Endothelial cell of umbilical vein (primary cell): ENCODE results near the gene C12orf42. TPM values are rescaled to one million over a fixed set of nuclear protein-coding genes. Genes with fewer than 3 reads are reported as not detected.

Experiments
- BruUV-seq: library from RNA; stranded (reverse); fragments of 400-500 nt; replicated peaks from 2 replicates; lab custom pipeline; 2021; lab: Mats Ljungman, UMichigan
- CTCF ChIA-PET: fragments of 300-600, 350-600 bp; sonication (Branson Sonifier 250); formaldehyde crosslinking; loops from one replicate; lab custom pipeline; 2021; ENCODE audit warnings: antibody characterized with exemption, inconsistent platforms; lab: Charles Lee
- POLR2A ChIA-PET: fragments of 300-600, 350-600 bp; sonication (Branson Sonifier 250); formaldehyde crosslinking; loops from one replicate; lab custom pipeline; 2021; ENCODE audit warnings: antibody characterized with exemption, inconsistent platforms; lab: Charles Lee
- DNase-seq: peaks from one replicate; pipeline ENCODE4 v3.0.0-alpha.2; 2011; ENCODE audit warnings: low read depth, low spot score
- FAIRE-seq: peaks from 2 replicates; lab custom pipeline; 2011; peaks lifted over from hg19 to GRCh38; lab: Jason Lieb, UNC
- H2AFZ ChIP-seq: 2 replicates; pipeline ENCODE4 v1.6.0; 2012; ENCODE audit warnings: low read depth, low read length, control low read depth, inconsistent platforms
- H3K27ac ChIP-seq: 2 replicates; pipeline ENCODE4 v1.5.1; 2011; ENCODE audit warnings: low read depth, mild to moderate bottlenecking, control low read depth, low read length, moderate library complexity; ENCODE audit not compliant: insufficient read depth
- H3K27me3 ChIP-seq, 2 experiments: 2 replicates each; pipeline versions ENCODE4 v1.6.0 to v1.6.1; 2011; ENCODE audit warnings: low read length in 2 of 2, mixed read lengths in 1 of 2; ENCODE audit not compliant: control insufficient read depth in 2 of 2, insufficient read depth in 2 of 2
- H3K36me3 ChIP-seq, 2 experiments: 2 replicates in 1 of 2; 3 replicates in 1 of 2; pipeline ENCODE4 v1.5.1; 2011; ENCODE audit warnings: low read length in 2 of 2, mild to moderate bottlenecking in 1 of 2, moderate library complexity in 1 of 2; ENCODE audit not compliant: control insufficient read depth in 2 of 2, insufficient read depth in 2 of 2; ENCODE audit errors: extremely low read depth in 1 of 2
- H3K4me1 ChIP-seq: 3 replicates; pipeline ENCODE4 v1.5.1; 2011; ENCODE audit warnings: mild to moderate bottlenecking, low read length; ENCODE audit not compliant: control insufficient read depth, insufficient read depth; ENCODE audit errors: extremely low read depth
- H3K4me2 ChIP-seq: 2 replicates; pipeline ENCODE4 v1.6.1; 2011; ENCODE audit warnings: low read length, control low read depth, mixed read lengths; ENCODE audit not compliant: insufficient read depth
- H3K4me3 ChIP-seq, 3 experiments: fragments of 200-600 bp in 1 of 3; sonication (generic), shearing (Covaris generic) in 1 of 3; replicated peaks in 1 of 3; 2 replicates each; pipeline ENCODE4 v1.5.1; 2011 to 2016; ENCODE audit warnings: control low read depth in 3 of 3, low read length in 3 of 3, mild to moderate bottlenecking in 2 of 3, inconsistent platforms in 1 of 3, low read depth in 1 of 3, moderate library complexity in 1 of 3; ENCODE audit not compliant: insufficient read depth in 1 of 3
- H3K79me2 ChIP-seq: 2 replicates; pipeline ENCODE4 v1.6.0; 2012; ENCODE audit warnings: low read length, inconsistent platforms; ENCODE audit not compliant: control insufficient read depth, insufficient read depth
- H3K9ac ChIP-seq: replicated peaks from 2 replicates; pipeline ENCODE3; 2011; ENCODE audit warnings: low read length, control low read depth; ENCODE audit not compliant: insufficient read depth; ENCODE audit errors: extremely low read depth
- H3K9me1 ChIP-seq: replicated peaks from 3 replicates; pipeline ENCODE4 v1.6.0; 2011; ENCODE audit warnings: mild to moderate bottlenecking, low read length; ENCODE audit not compliant: control insufficient read depth, insufficient read depth; ENCODE audit errors: extremely low read depth
- H3K9me3 ChIP-seq: replicated peaks from 2 replicates; pipeline ENCODE4 v1.5.1; 2012; ENCODE audit warnings: low read length, inconsistent platforms; ENCODE audit not compliant: control insufficient read depth, insufficient read depth
- H4K20me1 ChIP-seq: replicated peaks from 2 replicates; pipeline ENCODE3; 2011; ENCODE audit warnings: mild to moderate bottlenecking, low read length; ENCODE audit not compliant: control insufficient read depth, insufficient read depth; ENCODE audit errors: extremely low read depth
- CTCF ChIP-seq, 2 donors: IDR thresholded peaks; 1 replicate in 1 of 2; 2 replicates in 1 of 2; pipeline ENCODE4 v1.5.1; 2011; ENCODE audit warnings: low read length in 2 of 2, mild to moderate bottlenecking in 2 of 2, moderate library complexity in 2 of 2, control low read depth in 1 of 2, inconsistent platforms in 1 of 2, low read depth in 1 of 2; ENCODE audit not compliant: insufficient read depth in 1 of 2; ENCODE audit errors: extremely low read depth in 1 of 2
- GATA2 ChIP-seq: IDR thresholded peaks from 2 replicates; pipeline ENCODE4 v1.7.0; 2011; ENCODE audit warnings: low read depth, mild to moderate bottlenecking, moderate library complexity, mixed read lengths, low read length; ENCODE audit not compliant: insufficient read length, insufficient read depth
- MYC ChIP-seq: IDR thresholded peaks from one replicate; pipeline ENCODE4 v1.6.1; 2011; ENCODE audit warnings: mild to moderate bottlenecking, low read depth, low read length
- POLR2A ChIP-seq: IDR thresholded peaks from 2 replicates; pipeline ENCODE4 v1.6.1; 2012; ENCODE audit warnings: low read depth, mild to moderate bottlenecking, control low read depth, low read length
- dilution Hi-C: fragments of 300-500 bp; cut with MboI; formaldehyde crosslinking; loops from one replicate; pipeline ENCODE4 v1.15.0; 2019; ENCODE audit warnings: low sequenced_read_pairs; ENCODE audit not compliant: extremely low pct_ligation_motif_present
- intact Hi-C: fragments of 100-400 bp; cut with micrococcal nuclease; formaldehyde crosslinking; loops from one replicate; pipeline ENCODE4 v1.10.0; 2022
- polyA plus RNA-seq, 4 experiments: library from polyadenylated mRNA; depleted of rRNA in 3 of 4; stranded (reverse) in 3 of 4; unstranded in 1 of 4; fragments of >200 nt; gene quantifications; 2 replicates each; pipeline versions ENCODE4 v1.2.1 to v1.2.3, GENCODE V29; 2011 to 2012; ENCODE audit warnings: missing spikeins in 1 of 4
- total RNA-seq: library from RNA; stranded (reverse); gene quantifications from 2 replicates; pipeline ENCODE4 v1.2.3, GENCODE V29; 2021

The C12orf42 gene
- total and polyA plus RNA-seq, 2 donors (not counting 3 experiments of a cell fraction or from before 2014, with no cell fraction given), result not detected

DNA sequence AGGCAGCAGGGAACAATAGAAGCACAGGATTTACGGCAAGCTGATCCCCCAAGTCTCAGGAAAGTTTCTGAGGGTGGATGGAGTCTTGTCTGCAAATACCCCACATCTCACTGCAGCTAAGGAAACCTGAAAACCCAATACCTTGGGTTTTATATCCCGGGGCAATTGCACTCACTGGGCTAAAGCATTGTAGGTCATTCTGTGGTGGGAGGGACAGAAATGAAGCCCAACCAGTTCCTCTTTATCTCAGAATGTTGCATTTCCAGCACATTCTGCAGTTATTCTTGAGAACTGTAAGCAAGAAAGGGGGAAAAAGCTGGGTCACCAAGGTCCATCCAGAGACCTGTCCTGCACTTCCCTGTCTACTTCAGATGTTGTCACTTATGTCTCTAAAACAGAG lies 39.8 kb downstream of the C12orf42 start:
- CTCF ChIA-PET, result no interaction called here
- Histone ChIP-seq H3K4me1 (no peaks in the 10 kb centered on the region), H3K9ac (no peak overlapping the region), H3K9me1 (no peaks in the 10 kb centered on the region), H4K20me1 (no peaks in the 10 kb centered on the region), H3K79me2 (no peaks in the 10 kb centered on the region), H3K27me3 (no peaks in the 10 kb centered on the region), H3K27ac (no peak overlapping the region), H3K36me3 (no peaks in the 10 kb centered on the region), H3K4me3 (no peak overlapping the region), H2AFZ (no peak overlapping the region), H3K9me3 (peaks cover 2% of the 10 kb centered on the region), H3K4me2 (no peak overlapping the region)
- POLR2A ChIA-PET, result no interaction called here
- BruUV-seq, result no TSS peak
- dilution Hi-C loops, result no loop called here
- TF ChIP-seq POLR2A (no peak), CTCF (IDR thresholded peaks at IDR 0.05; ENCODE audit: extremely low read depth in 1 of 2, insufficient read depth in 1 of 2, low read depth in 1 of 2, low read length in 2 of 2) (no peak)
- FAIRE-seq (no peak), DNase-seq (no peak)
- intact Hi-C loops, result no loop called here

DNA sequence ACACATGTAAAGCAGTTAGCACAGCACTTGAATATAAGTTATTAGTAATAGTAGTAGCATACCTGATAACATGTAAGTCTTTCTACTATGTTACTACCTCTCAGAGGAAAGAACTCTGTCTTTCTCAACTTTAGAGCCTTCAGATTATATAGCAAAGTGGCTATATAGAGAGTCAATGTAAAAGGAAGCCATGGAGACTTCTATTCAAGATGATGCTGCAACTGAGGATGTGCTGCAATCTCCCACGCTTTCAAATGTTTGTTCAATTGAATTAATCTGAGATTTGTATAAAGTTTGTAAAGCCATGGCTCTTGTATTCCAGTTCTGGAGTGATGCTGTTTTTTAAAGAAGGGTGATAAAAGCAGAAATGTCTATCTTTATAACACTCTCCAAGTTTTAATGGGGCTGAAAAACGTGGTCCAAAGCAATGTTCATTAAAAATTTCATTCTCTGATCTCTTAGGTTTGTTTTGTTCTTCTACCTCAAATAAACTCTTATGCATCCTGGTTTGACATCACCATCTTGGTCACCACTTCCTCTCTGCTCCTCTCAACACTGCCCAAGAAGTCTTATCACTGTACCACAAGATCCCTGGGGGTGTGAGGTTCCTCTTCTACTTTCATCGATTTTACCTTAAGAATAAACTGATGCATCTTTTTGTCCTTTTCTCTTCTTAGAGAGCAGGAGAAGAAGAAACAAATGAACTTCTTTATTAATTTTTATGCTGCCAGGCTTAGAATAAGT lies 40.6 kb downstream of the C12orf42 start:
- Histone ChIP-seq H3K4me1 (no peaks in the 10 kb centered on the region), H2AFZ (no peak overlapping the region), H3K9me3 (no peaks in the 10 kb centered on the region), H3K27me3 (no peaks in the 10 kb centered on the region), H3K4me3 (no peak overlapping the region), H3K27ac (no peak overlapping the region), H4K20me1 (no peaks in the 10 kb centered on the region), H3K9me1 (no peaks in the 10 kb centered on the region), H3K4me2 (no peak overlapping the region), H3K9ac (no peak overlapping the region), H3K79me2 (no peaks in the 10 kb centered on the region), H3K36me3 (no peaks in the 10 kb centered on the region)
- no peak for FAIRE-seq
- ChIA-PET CTCF (no interaction called here), POLR2A (no interaction called here)
- dilution Hi-C loops, result no loop called here
- TF ChIP-seq POLR2A (no peak), MYC (no peak), CTCF (IDR thresholded peaks at IDR 0.05; ENCODE audit: extremely low read depth in 1 of 2, insufficient read depth in 1 of 2, low read depth in 1 of 2, low read length in 2 of 2) (no peak), GATA2 (no peak)
- intact Hi-C loops, result no loop called here
- BruUV-seq, result no TSS peak
- DNase-seq, result no peak
